ENCODE data around the gene VSTM4.

GRCh38 chr10:49007129-49007528 lies 108.2 kb downstream of the VSTM4 start:
- no peak for TF ChIP-seq CTCF (IDR thresholded peaks at IDR 0.05)
- TF ChIP-seq POLR2A (IDR thresholded peaks at IDR 0.05) = no peak

All from testis (tissue), 2 donors.